A204.1 (cell line): ENCODE data around the gene DIAPH2.

Experiments
- FAIRE-seq: peaks from 2 replicates; lab custom pipeline; 2012; peaks lifted over from hg19 to GRCh38; lab: Jason Lieb, UNC

The DIAPH2 gene

DNA sequence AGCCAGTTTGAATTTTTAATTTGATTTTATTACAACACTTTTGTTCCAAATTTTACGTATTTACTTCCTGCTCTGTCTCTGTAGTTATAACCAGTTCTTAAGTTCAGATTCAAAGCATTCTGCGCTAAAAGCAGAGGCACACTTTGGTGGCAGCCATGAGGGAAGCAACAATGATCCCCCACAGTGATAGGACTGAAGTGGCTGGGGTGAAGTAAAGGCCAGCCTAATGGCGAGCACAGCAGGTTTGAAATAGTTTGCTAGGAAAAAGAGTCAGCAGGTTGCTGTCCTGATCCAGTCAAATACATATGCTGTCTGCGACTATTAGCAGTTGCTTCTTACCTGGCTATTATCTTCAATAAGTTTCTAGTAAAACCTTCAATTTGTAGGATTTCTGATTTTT is 375.4 kb downstream of the DIAPH2 start:
- no peak for FAIRE-seq

GRCh38 chrX:97065066-97065465 is 380.4 kb downstream of the DIAPH2 start:
- FAIRE-seq, result no peak

GRCh38 chrX:97065973-97066372 is 381.3 kb downstream of the DIAPH2 start:
- no peak for FAIRE-seq

- no peak for FAIRE-seq
Measured at GRCh38 chrX:97066381-97066780, 381.7 kb downstream of the DIAPH2 start.

DNA sequence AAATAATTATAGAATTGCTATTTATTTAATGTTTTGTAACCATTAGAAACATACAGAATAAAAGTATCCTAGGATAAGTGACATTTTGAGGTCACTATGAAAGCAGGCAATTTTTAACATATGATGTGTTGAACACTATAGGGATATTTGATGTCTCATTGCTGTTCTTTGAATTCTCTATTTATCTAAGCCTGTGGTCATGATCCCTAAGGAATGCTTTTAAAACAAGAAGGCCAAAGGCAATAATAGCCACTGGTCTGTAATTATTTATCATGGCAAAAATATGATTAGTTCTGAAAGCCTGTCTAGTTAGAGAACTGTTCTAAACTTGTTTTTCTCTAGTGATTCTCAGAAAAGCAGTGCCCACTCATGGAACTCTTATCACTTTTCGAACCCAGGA is 385.7 kb downstream of the DIAPH2 start:
- no peak for FAIRE-seq

DNA sequence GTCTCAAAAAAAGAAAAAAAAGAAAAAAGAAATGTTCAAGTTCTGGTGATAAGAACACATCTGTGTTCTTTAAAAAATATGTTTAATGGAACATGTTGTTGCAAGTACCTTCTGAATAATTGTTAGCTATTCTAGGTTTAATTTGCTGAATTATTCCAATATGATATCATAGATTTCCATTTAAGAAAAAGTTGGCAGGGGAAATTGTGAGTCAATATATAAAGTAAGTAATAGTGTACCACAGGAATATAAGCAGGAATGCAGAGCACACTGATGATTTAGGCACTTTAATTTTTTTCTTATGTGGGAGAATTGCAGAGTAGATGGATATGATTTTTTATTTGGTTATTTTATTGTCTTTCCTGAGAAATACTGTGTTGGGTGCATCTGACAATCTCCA is 389.8 kb downstream of the DIAPH2 start:
- FAIRE-seq, result no peak

DNA sequence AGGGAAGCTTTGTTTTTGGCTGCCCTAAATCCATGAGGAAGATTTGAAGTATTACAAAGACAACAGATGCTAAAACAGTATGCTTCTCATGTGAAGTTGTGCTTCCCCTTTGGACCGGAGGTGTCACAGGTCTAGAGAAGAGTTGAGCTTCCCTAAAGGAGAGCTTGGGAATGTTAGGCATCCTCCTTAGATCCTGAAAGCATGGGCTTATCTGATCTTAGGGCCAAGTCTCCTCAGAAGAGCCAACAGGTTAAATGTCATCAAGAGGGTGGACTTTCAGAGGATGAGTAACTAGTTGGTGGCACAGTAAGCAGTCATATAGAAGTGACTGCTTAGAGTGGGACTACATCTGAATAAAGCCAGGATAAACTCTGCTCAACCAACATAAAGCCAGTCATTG is 404.5 kb downstream of the DIAPH2 start:
- FAIRE-seq, result no peak

- FAIRE-seq, result no peak
Measured at GRCh38 chrX:97096385-97096784, 411.7 kb downstream of the DIAPH2 start.

- FAIRE-seq, result no peak
Measured at GRCh38 chrX:97102938-97103337, 418.3 kb downstream of the DIAPH2 start.

DNA sequence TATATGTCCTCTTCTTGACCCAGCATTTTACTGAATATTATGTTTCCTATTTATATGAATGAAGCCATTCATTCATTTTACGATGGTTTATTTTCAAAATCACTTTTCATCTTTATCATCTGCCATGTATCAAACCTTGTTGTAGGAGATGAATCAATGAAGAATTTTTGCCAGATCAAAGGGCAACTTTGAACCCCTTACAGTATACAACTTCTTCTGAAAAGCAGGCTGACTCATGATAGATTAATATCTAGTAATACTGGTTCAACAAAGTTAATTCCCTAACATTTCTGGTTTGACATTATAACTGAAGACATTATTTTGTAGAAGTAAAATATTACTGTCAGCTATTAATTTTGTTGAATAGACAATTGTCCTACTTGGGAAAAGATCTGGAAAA is 425.1 kb downstream of the DIAPH2 start:
- no peak for FAIRE-seq

- FAIRE-seq, result no peak
Measured at GRCh38 chrX:97117572-97117971, 432.9 kb downstream of the DIAPH2 start.

- no peak for FAIRE-seq
Measured at GRCh38 chrX:97119474-97120109, 434.9 kb downstream of the DIAPH2 start.

DNA sequence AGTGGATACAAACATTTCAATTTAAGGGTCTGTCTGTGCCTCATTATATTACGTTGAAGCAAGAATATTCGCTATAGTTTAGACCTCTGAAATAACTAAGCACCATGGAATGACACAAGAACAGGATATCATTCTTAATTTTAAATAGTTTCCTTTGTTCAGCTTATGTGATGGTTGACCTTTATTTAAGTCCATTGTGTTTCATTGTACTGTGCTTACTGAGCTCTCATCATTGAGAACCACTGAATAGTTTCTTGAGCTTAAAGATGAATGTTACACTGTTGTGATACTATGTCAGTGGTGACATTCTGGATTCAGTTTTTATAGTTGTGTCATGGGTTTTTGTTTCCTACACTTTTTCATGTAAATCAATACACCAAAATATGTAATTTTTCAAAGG is 438.4 kb downstream of the DIAPH2 start:
- no peak for FAIRE-seq

GRCh38 chrX:97126020-97126419 is 441.4 kb downstream of the DIAPH2 start:
- no peak for FAIRE-seq

- no peak for FAIRE-seq
Measured at GRCh38 chrX:97132664-97133415, 448.2 kb downstream of the DIAPH2 start.

DNA sequence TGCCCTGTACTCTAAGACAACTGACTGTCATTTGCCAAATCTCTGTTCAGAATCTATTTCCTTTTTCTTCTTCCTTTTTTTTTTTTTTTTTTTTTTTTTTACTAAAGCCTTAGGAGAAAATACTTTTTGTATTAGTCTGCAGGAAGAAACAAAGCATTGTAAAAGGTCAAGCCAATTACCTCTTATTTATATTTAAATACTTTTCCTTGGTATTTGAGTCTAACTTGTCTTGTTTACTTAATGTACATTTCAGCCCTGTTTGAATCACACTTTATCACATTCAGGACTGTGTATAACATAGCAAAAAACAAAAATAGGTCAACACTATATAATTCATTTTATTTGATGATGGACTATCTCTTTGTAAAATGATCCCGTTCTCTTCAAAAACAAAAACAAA is 461.3 kb downstream of the DIAPH2 start:
- no peak for FAIRE-seq

GRCh38 chrX:97155816-97156215 is 471.2 kb downstream of the DIAPH2 start:
- FAIRE-seq, result no peak

- no peak for FAIRE-seq
Measured at GRCh38 chrX:97158269-97158668, 473.6 kb downstream of the DIAPH2 start.

GRCh38 chrX:97159916-97160800 is 475.5 kb downstream of the DIAPH2 start:
- FAIRE-seq, result no peak

GRCh38 chrX:97167333-97167732 is 482.7 kb downstream of the DIAPH2 start:
- no peak for FAIRE-seq

GRCh38 chrX:97168646-97169045 is 484.0 kb downstream of the DIAPH2 start:
- no peak for FAIRE-seq

GRCh38 chrX:97175147-97175546 is 490.5 kb downstream of the DIAPH2 start:
- no peak for FAIRE-seq

GRCh38 chrX:97189668-97190067 is 505.0 kb downstream of the DIAPH2 start:
- FAIRE-seq, result no peak
